GM18505 (cell line): ENCODE results near the gene SPATA9.

Experiments
- ATAC-seq: cut with Tn5 transposase; IDR thresholded peaks from one replicate; pipeline ENCODE4 v1.9.1; 2021; ENCODE audit not compliant: unreplicated experiment
- POLR2A ChIP-seq: IDR thresholded peaks from 4 replicates; pipeline ENCODE4 v1.6.1; 2011; ENCODE audit warnings: borderline replicate concordance; ENCODE audit not compliant: insufficient read depth, insufficient read length; ENCODE audit errors: extremely low read depth

The SPATA9 gene

DNA sequence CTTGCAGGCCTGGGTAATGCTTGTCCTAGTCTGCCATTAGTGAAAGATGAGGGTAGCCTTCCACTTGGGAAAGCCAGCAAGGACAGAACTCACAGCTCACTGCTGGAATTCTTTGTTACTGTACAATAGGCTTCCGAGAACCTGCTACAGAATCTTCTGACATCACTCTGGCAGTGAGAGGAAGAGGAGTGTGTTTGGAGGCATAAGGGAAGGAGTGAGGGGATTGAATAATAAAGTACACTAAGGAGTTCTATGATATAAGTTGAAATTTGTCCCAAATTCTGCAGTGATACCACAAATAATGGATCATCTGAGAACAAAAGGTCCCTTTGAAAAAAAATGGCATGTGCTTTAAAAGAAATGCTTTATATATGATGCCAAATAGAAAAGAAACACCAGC is at the start of gene SPATA9:
TSS of gene SPATA9 (minus strand) at position 101 of the 400 bp plus-strand sequence. CDS start 137 bp downstream, outside the sequence.
- ATAC-seq: no peak

DNA sequence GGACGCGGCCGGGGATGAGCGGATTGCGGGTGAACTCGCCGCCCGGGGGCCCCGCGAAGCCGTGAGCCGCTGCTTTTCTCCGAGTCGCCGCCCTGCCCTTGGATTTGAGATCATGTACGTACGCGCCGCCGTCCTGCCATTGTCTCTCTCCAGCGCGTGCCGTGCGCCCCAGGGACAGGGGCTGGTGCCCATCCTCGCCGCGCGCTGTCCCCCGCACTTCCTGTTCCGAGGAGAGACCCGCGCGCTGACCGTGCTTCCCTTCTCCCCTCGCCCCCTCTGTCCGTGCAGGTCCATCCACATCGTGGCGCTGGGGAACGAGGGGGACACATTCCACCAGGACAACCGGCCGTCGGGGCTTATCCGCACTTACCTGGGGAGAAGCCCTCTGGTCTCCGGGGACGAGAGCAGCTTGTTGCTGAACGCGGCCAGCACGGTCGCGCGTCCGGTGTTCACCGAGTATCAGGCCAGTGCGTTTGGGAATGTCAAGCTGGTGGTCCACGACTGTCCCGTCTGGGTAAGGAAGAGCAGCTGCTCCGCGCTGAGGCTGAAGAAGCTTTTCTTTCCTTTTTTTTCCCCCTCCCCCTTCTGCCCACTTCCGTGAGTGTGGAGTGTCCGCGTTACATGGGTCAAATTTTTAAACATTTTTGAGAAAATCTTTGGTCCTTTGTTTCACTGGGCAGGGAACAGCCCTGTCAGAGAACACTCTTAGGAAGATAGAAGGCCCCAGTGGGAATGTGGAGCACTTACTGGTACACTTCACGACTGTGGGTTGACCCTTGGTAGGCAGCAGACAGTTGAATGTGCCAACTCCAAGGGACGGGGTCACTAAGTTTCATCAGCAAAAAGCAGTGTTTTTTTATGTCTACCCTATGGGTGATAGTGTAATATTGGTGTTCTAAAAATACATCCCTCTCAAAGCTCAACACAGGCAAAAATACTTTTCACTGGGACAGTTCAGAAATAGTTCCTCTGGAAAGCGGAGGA is 49.1 kb upstream of the SPATA9 start:
- ATAC-seq: peak; percentile 44
- TF ChIP-seq POLR2A: no peak

More for the DNA sequence above, at the start of gene SPATA9:
- TF ChIP-seq POLR2A: no peak

DNA sequence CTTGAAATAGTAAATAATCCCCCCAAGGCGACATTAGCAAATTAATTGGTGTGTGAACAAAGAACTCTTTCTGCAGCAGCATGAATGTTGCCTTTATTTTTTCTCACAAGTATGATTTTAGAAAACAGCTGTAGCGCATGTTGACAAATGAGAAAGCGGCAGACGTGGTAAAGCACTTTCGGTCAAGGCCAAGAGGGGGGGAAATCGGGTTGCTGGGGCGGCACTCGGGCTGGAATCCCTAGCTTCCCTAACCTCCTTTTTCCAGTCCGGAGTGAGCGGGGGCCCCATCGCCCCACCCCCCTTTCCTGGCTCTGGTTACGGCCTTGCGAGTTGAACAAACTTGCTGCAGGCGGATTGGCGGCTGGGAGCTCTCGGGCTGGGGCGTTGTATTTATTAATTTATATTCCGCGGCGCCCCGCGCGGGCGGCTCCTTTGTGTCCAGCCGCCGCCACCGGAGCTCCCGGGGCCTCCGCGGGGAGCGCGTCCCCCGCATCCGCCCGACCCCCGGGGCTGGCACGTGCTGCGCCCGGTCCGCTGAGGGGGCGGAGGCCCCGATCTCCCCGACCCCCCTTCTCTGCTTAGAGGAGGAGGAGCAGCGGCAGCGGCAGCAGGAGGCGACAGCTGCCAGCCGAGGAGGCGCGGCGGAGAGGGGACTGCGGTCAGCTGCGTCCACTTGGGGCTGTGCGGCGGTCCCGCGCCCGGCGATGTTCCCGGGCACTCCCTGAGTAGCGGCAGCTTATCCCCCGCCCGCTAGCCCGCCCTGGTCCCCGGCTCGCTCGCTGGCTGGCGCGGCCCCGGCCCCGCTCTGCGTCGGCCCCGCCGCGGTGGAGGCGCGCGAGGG is 48.2 kb upstream of the SPATA9 start, which contains the start of gene RHOBTB3:
TSS of gene RHOBTB3 (plus strand) at position 607 of the 841 bp plus-strand sequence. CDS start 347 bp downstream, outside the sequence.
- peak; percentile 40 for TF ChIP-seq POLR2A
- ATAC-seq: peak; percentile 47

DNA sequence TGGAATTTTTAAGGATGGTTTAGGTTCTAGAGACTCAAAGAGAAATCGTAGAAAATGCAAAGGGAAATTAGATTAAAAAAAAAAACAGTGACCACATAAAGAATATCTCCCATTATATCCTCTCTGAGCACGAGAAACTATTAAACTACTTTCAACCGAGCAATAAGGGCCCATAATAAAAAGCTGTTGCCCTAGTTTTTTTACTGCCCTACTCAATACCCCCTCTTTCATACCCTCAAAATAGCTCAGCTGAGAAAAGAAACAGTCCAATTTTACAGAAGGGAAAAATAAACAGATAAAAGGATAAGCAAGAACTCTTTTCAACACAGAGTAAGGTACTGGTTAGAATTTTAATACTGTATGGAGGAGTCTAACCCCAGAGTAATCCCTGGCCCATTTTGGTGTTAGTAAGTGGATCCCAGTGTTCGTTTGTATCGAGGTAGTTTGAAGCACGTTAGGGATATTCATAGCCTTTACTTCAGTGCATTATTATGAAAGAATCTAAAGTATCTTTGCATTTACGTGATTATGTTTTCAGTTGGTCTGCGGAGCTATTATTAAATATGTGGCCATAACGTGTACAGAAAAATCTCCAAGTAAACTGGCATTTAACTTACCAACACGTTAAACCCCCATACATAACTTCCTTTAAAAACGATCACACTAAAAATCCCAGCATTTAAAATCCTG is 47.4 kb upstream of the SPATA9 start:
- no peak for ATAC-seq
- no peak for TF ChIP-seq POLR2A

GRCh38 chr5:95729115-95730010 is 46.6 kb upstream of the SPATA9 start:
- ATAC-seq: no peak
- no peak for TF ChIP-seq POLR2A

DNA sequence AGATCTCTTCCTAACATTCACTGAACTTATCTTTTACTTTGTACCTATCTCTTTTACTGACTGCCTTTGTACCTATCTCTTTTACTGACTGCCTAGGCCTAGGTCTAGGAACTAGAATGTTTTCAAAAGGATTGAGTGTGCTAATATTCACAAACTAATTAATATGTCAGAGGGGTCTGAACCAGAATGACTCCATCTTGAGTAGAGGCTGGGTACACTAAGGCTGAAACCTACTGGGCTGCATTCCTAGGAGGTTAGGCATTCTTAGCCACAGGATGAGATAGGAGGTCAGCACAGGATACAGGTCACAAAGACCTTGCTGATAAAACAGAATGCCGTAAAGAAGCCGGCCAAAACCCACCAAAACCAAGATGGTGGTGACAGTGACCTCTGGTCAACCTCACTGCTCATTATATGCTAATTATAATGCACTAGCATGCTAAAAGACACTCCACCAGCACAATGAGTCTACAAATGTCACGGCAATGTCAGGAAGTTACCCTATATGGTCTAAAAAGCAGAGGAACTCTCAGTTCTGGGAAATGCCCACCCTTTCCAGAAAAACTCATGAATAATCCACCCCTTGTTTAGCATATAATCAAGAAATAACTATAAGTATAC is 45.8 kb upstream of the SPATA9 start:
- no peak for ATAC-seq
- no peak for TF ChIP-seq POLR2A

DNA sequence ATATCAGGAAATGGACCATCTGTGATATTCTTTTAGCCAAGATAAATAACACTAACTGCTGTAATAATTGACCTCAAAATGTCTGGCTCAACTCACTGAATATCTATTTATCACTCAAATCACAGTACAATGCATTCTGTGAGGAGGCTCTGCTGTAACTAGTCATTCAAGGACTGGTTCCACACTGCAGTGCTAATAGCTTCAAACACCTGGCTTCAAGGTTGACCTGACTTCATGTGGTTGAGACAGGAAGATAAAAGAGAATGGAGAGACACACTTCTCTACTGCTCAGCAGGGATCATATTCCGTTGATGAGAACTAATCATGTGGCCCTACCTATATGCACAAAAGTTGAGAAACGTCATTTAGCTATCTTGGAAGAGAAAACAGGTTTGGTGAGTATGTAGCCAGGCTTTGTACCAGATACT is 45.0 kb upstream of the SPATA9 start:
- TF ChIP-seq POLR2A: no peak
- no peak for ATAC-seq

GRCh38 chr5:95726811-95727763 is 44.3 kb upstream of the SPATA9 start:
- no peak for ATAC-seq
- TF ChIP-seq POLR2A: no peak

DNA sequence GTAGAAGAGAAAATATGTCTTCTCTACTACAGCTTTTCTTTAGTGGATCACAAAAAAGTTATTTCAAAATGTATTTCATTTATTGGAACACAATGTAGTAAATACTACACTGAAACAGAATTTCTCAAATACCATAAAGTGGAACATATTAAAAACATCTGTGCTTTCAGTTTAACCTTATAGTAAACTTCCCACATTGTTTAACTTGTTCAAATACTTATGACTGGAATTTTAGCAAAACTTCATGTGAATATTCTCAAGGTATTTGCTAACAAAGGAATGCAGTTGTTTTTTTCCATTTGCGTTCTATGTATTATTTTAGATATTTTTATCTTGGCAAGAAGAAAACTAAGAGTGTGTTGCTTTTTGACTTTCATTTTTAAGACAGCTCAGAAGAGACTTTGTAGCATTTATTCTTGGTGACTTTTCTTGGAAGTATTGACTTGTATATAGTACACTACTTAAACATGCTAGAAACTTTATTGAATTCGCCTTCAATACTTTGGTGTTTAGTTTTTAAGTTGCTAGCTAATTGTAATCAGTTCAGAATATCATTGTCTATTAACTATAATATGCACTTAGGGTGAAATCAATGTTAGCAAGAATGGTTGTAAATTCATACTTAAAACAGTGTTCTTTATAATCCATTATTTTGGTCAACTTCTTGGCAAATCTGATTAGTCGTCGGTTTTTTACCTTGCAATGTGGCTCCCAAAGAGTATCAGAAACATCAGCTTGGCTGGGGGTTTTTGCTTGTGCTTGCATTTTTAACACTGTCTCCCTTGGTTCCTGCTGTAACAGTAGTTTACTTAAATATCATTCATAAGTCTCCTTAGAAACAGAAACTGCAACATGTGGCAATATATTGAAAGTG is 43.4 kb upstream of the SPATA9 start:
- TF ChIP-seq POLR2A: no peak
- no peak for ATAC-seq
